Activated CD4-positive, alpha-beta memory T cell treated with anti-CD3 and anti-CD28 coated beads for 36 hours (primary cell): Measurements from ENCODE around the gene TXLNA. TPM values are rescaled to one million over a fixed set of nuclear protein-coding genes. Genes with fewer than 3 reads are reported as not detected.

Experiments
- CTCF ChIA-PET: fragments of 350-600 bp; sonication (Branson Sonifier 250); formaldehyde crosslinking; loops from one replicate; lab custom pipeline; 2021; ENCODE audit warnings: antibody characterized with exemption, inconsistent platforms; lab: Charles Lee
- POLR2A ChIA-PET: fragments of 350-600 bp; sonication (Branson Sonifier 250); formaldehyde crosslinking; loops from one replicate; lab custom pipeline; 2021; ENCODE audit warnings: antibody characterized with exemption; lab: Charles Lee
- DNase-seq: peaks from one replicate; pipeline ENCODE4 v3.0.0-alpha.2; 2020
- H3K27ac Mint-ChIP-seq: one replicate; pipeline ENCODE4 v1.8.0; 2021; ENCODE audit warnings: mixed read lengths
- H3K27me3 Mint-ChIP-seq: one replicate; pipeline ENCODE4 v1.8.0; 2021; ENCODE audit warnings: mixed read lengths
- H3K36me3 Mint-ChIP-seq: one replicate; pipeline ENCODE4 v1.8.0; 2021; ENCODE audit warnings: mixed read lengths
- H3K4me1 Mint-ChIP-seq: one replicate; pipeline ENCODE4 v1.8.0; 2021; ENCODE audit warnings: low read depth, mixed read lengths
- H3K4me3 Mint-ChIP-seq: one replicate; pipeline ENCODE4 v1.8.0; 2021; ENCODE audit warnings: mild to moderate bottlenecking, mixed read lengths
- H3K9me3 Mint-ChIP-seq: one replicate; pipeline ENCODE4 v1.8.0; 2021; ENCODE audit warnings: mixed read lengths
- intact Hi-C: fragments of 100-400 bp; cut with micrococcal nuclease; formaldehyde crosslinking; loops from one replicate; pipeline ENCODE4 v1.15.1; 2023
- total RNA-seq, 2 experiments: library from RNA; stranded (reverse); gene quantifications; one replicate each; pipeline ENCODE4 v1.2.3, GENCODE V29; 2021

Gene TXLNA
- total RNA-seq, 2 experiments from 2014 or later, result 77.4 to 78.2 TPM

- Mint-ChIP-seq H3K27me3 (no peaks in the 10 kb centered on the region), H3K4me1 (no peaks in the 10 kb centered on the region), H3K36me3 (peaks cover 2% of the 10 kb centered on the region), H3K27ac (no peak overlapping the region), H3K4me3 (no peak overlapping the region), H3K9me3 (no peaks in the 10 kb centered on the region)
- POLR2A ChIA-PET, result no interaction called here
- intact Hi-C loops, result no loop called here
- DNase-seq, result no peak
- CTCF ChIA-PET, result interaction anchor here (1.4 kb wide), 1 partner anchor 19 kb away, joined by 7 read pairs; no protein-coding TSS in a partner anchor
Measured at GRCh38 chr1:32234792-32235191, 55.3 kb downstream of the TXLNA start.

GRCh38 chr1:32239337-32239736 is 59.9 kb downstream of the TXLNA start:
- intact Hi-C loops, result no loop called here
- no peaks in the 10 kb centered on the region for H3K36me3 Mint-ChIP-seq
- peaks cover 19% of the 10 kb centered on the region for H3K4me1 Mint-ChIP-seq
- no peaks in the 10 kb centered on the region for H3K9me3 Mint-ChIP-seq
- CTCF ChIA-PET, result interaction anchor here (1.4 to 6.2 kb wide), 3 partner anchors 10 to 24 kb away, joined by 5 to 50 read pairs (median 7); partner anchors contain the start of genes FAM167B and LCK
- H3K27ac Mint-ChIP-seq, result no peak overlapping the region
- H3K27me3 Mint-ChIP-seq, result no peaks in the 10 kb centered on the region
- POLR2A ChIA-PET, result interaction anchor here (1.0 to 2.7 kb wide), 2 partner anchors 10 to 11 kb away, joined by 4 to 37 read pairs; partner anchors contain the start of gene LCK
- H3K4me3 Mint-ChIP-seq, result peak overlapping the region; percentile 21
- no peak for DNase-seq

- H3K36me3 Mint-ChIP-seq, result no peaks in the 10 kb centered on the region
- CTCF ChIA-PET, result interaction anchor here (1.0 to 6.2 kb wide), 8 partner anchors 9 to 40 kb away, joined by 3 to 50 read pairs (median 6); partner anchors contain the start of genes CCDC28B, FAM167B and LCK
- intact Hi-C loops, result loop anchor here (1.0 kb wide), 1 partner anchor 9 kb away; no protein-coding TSS in a partner anchor
Measured at GRCh38 chr1:32239790-32240139, 60.3 kb downstream of the TXLNA start.

GRCh38 chr1:32240140-32240951 is 60.9 kb downstream of the TXLNA start:
- DNase-seq, result peak; percentile 71
- Mint-ChIP-seq H3K9me3 (no peaks in the 10 kb centered on the region), H3K36me3 (no peaks in the 10 kb centered on the region), H3K4me1 (peaks cover 19% of the 10 kb centered on the region), H3K4me3 (peak overlapping the region; percentile 78), H3K27me3 (no peaks in the 10 kb centered on the region), H3K27ac (no peak overlapping the region)
- ChIA-PET CTCF (interaction anchor here (1.0 to 6.2 kb wide), 14 partner anchors 9 to 160 kb away, joined by 3 to 50 read pairs (median 5); partner anchors contain the start of genes CCDC28B, FAM167B, HDAC1 and IQCC), POLR2A (interaction anchor here (1.0 to 2.7 kb wide), 7 partner anchors 9 to 95 kb away, joined by 3 to 37 read pairs (median 4); partner anchors contain the start of genes LCK and MARCKSL1)
- intact Hi-C loops, result loop anchor here (1.0 kb wide), 1 partner anchor 8 kb away; no protein-coding TSS in a partner anchor

More at GRCh38 chr1:32239790-32240139, 60.3 kb downstream of the TXLNA start:
- POLR2A ChIA-PET, result interaction anchor here (1.0 to 2.7 kb wide), 4 partner anchors 10 to 96 kb away, joined by 3 to 37 read pairs (median 4); partner anchors contain the start of genes LCK and MARCKSL1
- H3K27me3 Mint-ChIP-seq, result no peaks in the 10 kb centered on the region
- peak overlapping the region; percentile 78 for H3K4me3 Mint-ChIP-seq
- H3K4me1 Mint-ChIP-seq, result peaks cover 19% of the 10 kb centered on the region
- H3K9me3 Mint-ChIP-seq, result no peaks in the 10 kb centered on the region
- DNase-seq, result no peak
- no peak overlapping the region for H3K27ac Mint-ChIP-seq

- H3K4me1 Mint-ChIP-seq, result peaks cover 19% of the 10 kb centered on the region
- CTCF ChIA-PET, result interaction anchor here (1.0 to 6.2 kb wide), 13 partner anchors 8 to 159 kb away, joined by 3 to 50 read pairs (median 5); partner anchors contain the start of genes CCDC28B, FAM167B, HDAC1 and IQCC
- no peaks in the 10 kb centered on the region for H3K27me3 Mint-ChIP-seq
- H3K27ac Mint-ChIP-seq, result no peak overlapping the region
- peak; percentile 58 for DNase-seq
- H3K4me3 Mint-ChIP-seq, result peak overlapping the region; percentile 78
- H3K36me3 Mint-ChIP-seq, result no peaks in the 10 kb centered on the region
- H3K9me3 Mint-ChIP-seq, result no peaks in the 10 kb centered on the region
- POLR2A ChIA-PET, result interaction anchor here (0.6 to 2.7 kb wide), 7 partner anchors 9 to 94 kb away, joined by 3 to 37 read pairs (median 4); partner anchors contain the start of genes LCK and MARCKSL1
- intact Hi-C loops, result no loop called here
Measured at GRCh38 chr1:32241001-32241763, 61.7 kb downstream of the TXLNA start.

- Mint-ChIP-seq H3K36me3 (no peaks in the 10 kb centered on the region), H3K27me3 (no peaks in the 10 kb centered on the region), H3K27ac (no peak overlapping the region), H3K4me3 (no peak overlapping the region), H3K9me3 (no peaks in the 10 kb centered on the region), H3K4me1 (peaks cover 28% of the 10 kb centered on the region)
- ChIA-PET POLR2A (interaction anchor here (0.7 kb wide), 1 partner anchor 24 kb away, joined by 5 read pairs; no protein-coding TSS in a partner anchor), CTCF (interaction anchor here (0.7 to 4.7 kb wide), 2 partner anchors 26 to 202 kb away, joined by 3 to 27 read pairs; no protein-coding TSS in a partner anchor)
- no peak for DNase-seq
- intact Hi-C loops, result no loop called here
Measured at GRCh38 chr1:32242341-32242851, 62.9 kb downstream of the TXLNA start.

GRCh38 chr1:32246888-32247273 is 67.4 kb downstream of the TXLNA start, which contains the start of gene FAM167B:
FAM167B (plus strand) TSS chr1:32247222; CDS start chr1:32247422, 200 bp downstream.
- Mint-ChIP-seq H3K36me3 (peaks cover 7% of the 10 kb centered on the region), H3K4me1 (peaks cover 50% of the 10 kb centered on the region), H3K4me3 (peak within 1 kb of the TSS; percentile 60), H3K9me3 (no peaks in the 10 kb centered on the region), H3K27ac (peak within 1 kb of the TSS; percentile 97), H3K27me3 (no peaks in the 10 kb centered on the region)
- DNase-seq, result no peak
- ChIA-PET CTCF (interaction anchor here (0.6 to 5.8 kb wide), 9 partner anchors 8 to 273 kb away, joined by 3 to 65 read pairs (median 11); partner anchors contain the start of genes EIF3I, IQCC and TMEM234), POLR2A (no interaction called here)
- intact Hi-C loops, result no loop called here

- peaks cover 46% of the 10 kb centered on the region for H3K4me1 Mint-ChIP-seq
- no peaks in the 10 kb centered on the region for H3K9me3 Mint-ChIP-seq
- intact Hi-C loops, result no loop called here
- CTCF ChIA-PET, result interaction anchor here (0.6 to 5.8 kb wide), 19 partner anchors 9 to 274 kb away, joined by 3 to 65 read pairs (median 8); partner anchors contain the start of genes CCDC28B, EIF3I, HDAC1 and IQCC
- DNase-seq, result no peak
- H3K27me3 Mint-ChIP-seq, result no peaks in the 10 kb centered on the region
- POLR2A ChIA-PET, result interaction anchor here (0.6 to 4.3 kb wide), 4 partner anchors 7 to 88 kb away, joined by 3 to 37 read pairs (median 6); partner anchors contain the start of genes HDAC1 and MARCKSL1
- H3K4me3 Mint-ChIP-seq, result no peak overlapping the region
- peak overlapping the region; percentile 97 for H3K27ac Mint-ChIP-seq
- H3K36me3 Mint-ChIP-seq, result peaks cover 12% of the 10 kb centered on the region
Measured at GRCh38 chr1:32247452-32247851, 68.0 kb downstream of the TXLNA start.

Other genes with a start within 250 kb of the TXLNA start
- 100 to 1,000 TPM; 275 to 285 TPM for gene PTP4A2, start 241.3 kb upstream of the TXLNA start, total RNA-seq
- 100 to 1,000 TPM; 200 to 203 TPM for gene KHDRBS1, start 165.8 kb upstream of the TXLNA start, total RNA-seq
- gene TMEM39B, start 106.7 kb upstream of the TXLNA start, total RNA-seq, result 10 to 100 TPM; 18.9 to 19.7 TPM
- gene KPNA6, start 71.6 kb upstream of the TXLNA start, total RNA-seq, result 10 to 100 TPM; 69.8 to 77.6 TPM
- 10 to 100 TPM; 13.4 to 14.8 TPM for gene CCDC28B, start 20.9 kb downstream of the TXLNA start, total RNA-seq
- gene IQCC, start 26.0 kb downstream of the TXLNA start, total RNA-seq, result 1 to 10 TPM; 4.5 to 5.2 TPM
- not detected for gene DCDC2B, start 29.4 kb downstream of the TXLNA start, total RNA-seq
- gene TMEM234, start 42.7 kb downstream of the TXLNA start, total RNA-seq, result 1 to 10 TPM; 7.8 to 9.9 TPM
- 100 to 1,000 TPM; 297 to 299 TPM for gene EIF3I, start 42.7 kb downstream of the TXLNA start, total RNA-seq
- under 1 TPM; 0.68 to 0.69 TPM for gene FAM167B, start 67.5 kb downstream of the TXLNA start, total RNA-seq
- 100 to 1,000 TPM; 224 to 246 TPM for gene LCK, start 71.6 kb downstream of the TXLNA start, total RNA-seq
- gene HDAC1, start 112.4 kb downstream of the TXLNA start, total RNA-seq, result 100 to 1,000 TPM; 136 to 139 TPM
- 10 to 100 TPM; 13.1 to 14.6 TPM for gene MARCKSL1, start 156.6 kb downstream of the TXLNA start, total RNA-seq
- gene FAM229A, start 182.8 kb downstream of the TXLNA start, total RNA-seq, result 1 to 10 TPM; 3.6 to 4.2 TPM
- under 1 TPM; 0.69 to 0.90 TPM for gene TSSK3, start 182.9 kb downstream of the TXLNA start, total RNA-seq
- 10 to 100 TPM; 32.1 to 33.2 TPM for gene BSDC1, start 214.8 kb downstream of the TXLNA start, total RNA-seq